Measurements from ENCODE around the gene SLC1A5. TPM values are rescaled to one million over a fixed set of nuclear protein-coding genes. Genes with fewer than 3 reads are reported as not detected.
A peak's percentile ranks its signal among the peaks of the same experiment; 100 is the strongest.

The SLC1A5 gene
- 274 and 354 TPM in 2 replicates for total RNA-seq

GRCh38 chr19:46788262-46788967 lies at the start of gene SLC1A5:
TSS of gene SLC1A5 (minus strand) at chr19:46788594. CDS start at chr19:46787965, 629 bp downstream.
- peak within 1 kb of the TSS; percentile 99 for H3K4me2 ChIP-seq (ENCODE audit: insufficient read depth, low read length)
- H3K27me3 ChIP-seq (ENCODE audit: insufficient read depth, low read length) = no peaks in the 10 kb centered on the region
- H2AFZ ChIP-seq (ENCODE audit: low read length) = no peak within 1 kb of the TSS
- H4K20me1 ChIP-seq (ENCODE audit: insufficient read depth, low read length) = peaks cover 29% of the 10 kb centered on the region
- no peak for TF ChIP-seq CTCF (IDR thresholded peaks at IDR 0.05; ENCODE audit: extremely low read depth, low read depth, low read length)
- H3K4me1 ChIP-seq (ENCODE audit: insufficient read depth, low read length) = peaks cover 40% of the 10 kb centered on the region
- H3K9me3 ChIP-seq (ENCODE audit: low read depth, low read length) = no peaks in the 10 kb centered on the region
- H3K79me2 ChIP-seq (ENCODE audit: insufficient read depth, low read length) = peaks cover 49% of the 10 kb centered on the region
- peak within 1 kb of the TSS; percentile 80 for H3K4me3 ChIP-seq (ENCODE audit: insufficient read depth, low read length)
- H3K36me3 ChIP-seq (ENCODE audit: insufficient read depth, low read length) = peaks cover 21% of the 10 kb centered on the region
- peak; percentile 99 for DNase-seq (ENCODE audit: insufficient read length, low spot score, missing footprints)
- peak within 1 kb of the TSS; percentile 97 for H3K27ac ChIP-seq (ENCODE audit: low read depth, low read length)

- no peaks in the 10 kb centered on the region for H3K9me3 ChIP-seq (ENCODE audit: low read depth, low read length)
- peaks cover 30% of the 10 kb centered on the region for H3K79me2 ChIP-seq (ENCODE audit: insufficient read depth, low read length)
- H3K4me2 ChIP-seq (ENCODE audit: insufficient read depth, low read length) = no peak overlapping the region
- H4K20me1 ChIP-seq (ENCODE audit: insufficient read depth, low read length) = peaks cover 9% of the 10 kb centered on the region
- TF ChIP-seq CTCF (IDR thresholded peaks at IDR 0.05; ENCODE audit: extremely low read depth, low read depth, low read length) = no peak
- H3K4me3 ChIP-seq (ENCODE audit: insufficient read depth, low read length) = no peak overlapping the region
- H3K4me1 ChIP-seq (ENCODE audit: insufficient read depth, low read length) = peaks cover 4% of the 10 kb centered on the region
- H3K27me3 ChIP-seq (ENCODE audit: insufficient read depth, low read length) = no peaks in the 10 kb centered on the region
- no peak overlapping the region for H2AFZ ChIP-seq (ENCODE audit: low read length)
- H3K27ac ChIP-seq (ENCODE audit: low read depth, low read length) = no peak overlapping the region
- peaks cover 55% of the 10 kb centered on the region for H3K36me3 ChIP-seq (ENCODE audit: insufficient read depth, low read length)
- DNase-seq (ENCODE audit: insufficient read length, low spot score, missing footprints) = peak; percentile 44
These were observed 49.8 kb upstream of the SLC1A5 start for GRCh38 chr19:46838160-46838559.

DNA sequence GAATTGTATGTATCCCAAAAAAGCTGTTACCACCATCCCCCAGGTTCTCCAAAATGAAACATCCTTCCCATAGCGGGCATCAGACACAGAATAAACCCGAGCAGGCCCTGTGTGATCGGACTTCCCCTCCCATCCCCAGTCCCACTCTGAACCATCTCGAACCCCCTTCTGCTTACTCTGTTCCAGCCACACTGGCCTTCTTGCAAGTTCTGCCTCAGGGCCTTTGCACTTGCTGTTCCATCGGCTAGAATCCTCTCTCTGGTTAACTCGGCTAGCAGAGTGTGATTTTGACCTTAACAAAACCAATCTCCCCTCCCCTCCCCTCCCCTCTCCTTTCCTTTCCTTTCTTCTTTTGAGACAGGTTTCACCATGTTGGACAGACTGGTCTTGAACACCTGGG lies 46.6 kb upstream of the SLC1A5 start:
- Histone ChIP-seq H2AFZ (ENCODE audit: low read length) (no peak overlapping the region), H3K27me3 (ENCODE audit: insufficient read depth, low read length) (no peaks in the 10 kb centered on the region), H3K36me3 (ENCODE audit: insufficient read depth, low read length) (peaks cover 34% of the 10 kb centered on the region), H3K4me3 (ENCODE audit: insufficient read depth, low read length) (no peak overlapping the region), H3K9me3 (ENCODE audit: low read depth, low read length) (no peaks in the 10 kb centered on the region), H3K79me2 (ENCODE audit: insufficient read depth, low read length) (peaks cover 10% of the 10 kb centered on the region), H3K27ac (ENCODE audit: low read depth, low read length) (no peak overlapping the region), H4K20me1 (ENCODE audit: insufficient read depth, low read length) (peaks cover 8% of the 10 kb centered on the region), H3K4me2 (ENCODE audit: insufficient read depth, low read length) (no peak overlapping the region), H3K4me1 (ENCODE audit: insufficient read depth, low read length) (peaks cover 4% of the 10 kb centered on the region)
- no peak for DNase-seq (ENCODE audit: insufficient read length, low spot score, missing footprints)
- no peak for TF ChIP-seq CTCF (IDR thresholded peaks at IDR 0.05; ENCODE audit: extremely low read depth, low read depth, low read length)

GRCh38 chr19:46834121-46834520 lies 45.7 kb upstream of the SLC1A5 start:
- Histone ChIP-seq H3K79me2 (ENCODE audit: insufficient read depth, low read length) (peaks cover 4% of the 10 kb centered on the region), H4K20me1 (ENCODE audit: insufficient read depth, low read length) (no peaks in the 10 kb centered on the region), H3K4me3 (ENCODE audit: insufficient read depth, low read length) (no peak overlapping the region), H3K27ac (ENCODE audit: low read depth, low read length) (no peak overlapping the region), H3K4me2 (ENCODE audit: insufficient read depth, low read length) (no peak overlapping the region), H3K27me3 (ENCODE audit: insufficient read depth, low read length) (no peaks in the 10 kb centered on the region), H3K4me1 (ENCODE audit: insufficient read depth, low read length) (peaks cover 4% of the 10 kb centered on the region), H2AFZ (ENCODE audit: low read length) (no peak overlapping the region), H3K36me3 (ENCODE audit: insufficient read depth, low read length) (peaks cover 26% of the 10 kb centered on the region), H3K9me3 (ENCODE audit: low read depth, low read length) (no peaks in the 10 kb centered on the region)
- no peak for TF ChIP-seq CTCF (IDR thresholded peaks at IDR 0.05; ENCODE audit: extremely low read depth, low read depth, low read length)
- DNase-seq (ENCODE audit: insufficient read length, low spot score, missing footprints) = peak; percentile 10

All from osteoblast (primary cell).